B cell (primary cell): ENCODE measurements around the gene PCSK4. TPM values are rescaled to one million over a fixed set of nuclear protein-coding genes. Genes with fewer than 3 reads are reported as not detected.

Experiments used
- ATAC-seq: fragments of 200-7000 bp; cut with Tn5 transposase; one replicate; pipeline ENCODE4 v1.10.0; 2021; ENCODE audit warnings: low read depth, mild to moderate bottlenecking, moderate number of reproducible peaks, moderate library complexity
- CTCF ChIA-PET: fragments of 350-600 bp; sonication (Branson Sonifier 250); formaldehyde crosslinking; loops from one replicate; lab custom pipeline; 2021; ENCODE audit warnings: antibody characterized with exemption, inconsistent platforms; lab: Charles Lee
- POLR2A ChIA-PET: fragments of 350-600 bp; sonication (Branson Sonifier 250); formaldehyde crosslinking; loops from one replicate; lab custom pipeline; 2021; ENCODE audit warnings: antibody characterized with exemption; lab: Charles Lee
- DNase-seq: peaks from one replicate; pipeline ENCODE4 v3.0.0; 2013
- H2AFZ ChIP-seq: 2 replicates; pipeline ENCODE4 v1.6.1; 2012; ENCODE audit warnings: mild to moderate bottlenecking, low read depth, low read length; ENCODE audit not compliant: insufficient read depth, poor library complexity, severe bottlenecking
- H3K27ac ChIP-seq, 2 donors: 1 replicate in 1 of 2; 2 replicates in 1 of 2; pipeline ENCODE4 v1.5.1; 2012 to 2013; ENCODE audit warnings: low read length in 2 of 2, mild to moderate bottlenecking in 2 of 2, moderate library complexity in 1 of 2
- H3K27me3 ChIP-seq, 4 experiments: fragments of 200-600 bp in 1 of 4; sonication (generic) in 1 of 4; replicated peaks in 1 of 4; 1 replicate in 2 of 4; 2 replicates in 2 of 4; pipeline versions ENCODE4 v1.6.1 to v1.7.0; 2013 to 2016; ENCODE audit warnings: low read length in 3 of 4, mild to moderate bottlenecking in 2 of 4, mixed read lengths in 1 of 4, moderate library complexity in 1 of 4; ENCODE audit not compliant: insufficient read depth in 4 of 4, control insufficient read depth in 3 of 4; ENCODE audit errors: control extremely low read depth in 1 of 4
- H3K36me3 ChIP-seq, 2 experiments: replicated peaks in 1 of 2; 1 replicate in 1 of 2; 2 replicates in 1 of 2; pipeline versions ENCODE4 v1.6.1 to v1.7.1; 2013; ENCODE audit warnings: low read length in 1 of 2; ENCODE audit not compliant: insufficient read depth in 2 of 2, control insufficient read depth in 1 of 2; ENCODE audit errors: control extremely low read depth in 1 of 2, extremely low read depth in 1 of 2
- H3K4me1 ChIP-seq, 2 donors: fragments of 200-600 bp in 1 of 2; sonication (generic) in 1 of 2; 1 replicate in 1 of 2; 2 replicates in 1 of 2; pipeline versions ENCODE4 v1.5.1 to v1.6.1; 2013 to 2017; ENCODE audit warnings: low read length in 2 of 2; ENCODE audit not compliant: control insufficient read depth in 2 of 2, insufficient read depth in 2 of 2
- H3K4me2 ChIP-seq: replicated peaks from 2 replicates; pipeline ENCODE3; 2012; ENCODE audit warnings: mild to moderate bottlenecking, low read depth, low read length; ENCODE audit not compliant: poor library complexity, severe bottlenecking
- H3K4me3 ChIP-seq, 5 experiments: fragments of 200-600 bp in 1 of 5; sonication (generic) in 1 of 5; 1 replicate in 3 of 5; 2 replicates in 2 of 5; pipeline versions ENCODE4 v1.5.1 to v1.7.0; 2011 to 2016; ENCODE audit warnings: low read length in 4 of 5, mild to moderate bottlenecking in 4 of 5, low read depth in 2 of 5, control low read depth in 1 of 5, moderate library complexity in 1 of 5; ENCODE audit not compliant: insufficient read depth in 1 of 5; ENCODE audit errors: control extremely low read depth in 1 of 5, extremely low read depth in 1 of 5
- H3K79me2 ChIP-seq: fragments of 200-600 bp; sonication (generic); one replicate; pipeline ENCODE4 v1.6.0; 2016; ENCODE audit warnings: low read length; ENCODE audit not compliant: control insufficient read depth, insufficient read depth
- H3K9ac ChIP-seq: fragments of 200-600 bp; sonication (generic); 2 replicates; pipeline ENCODE4 v1.6.1; 2017; ENCODE audit warnings: mild to moderate bottlenecking, low read length, moderate library complexity
- H3K9me3 ChIP-seq, 3 donors: one replicate each; pipeline versions ENCODE4 v1.6.1 to v1.7.1; 2013; ENCODE audit warnings: low read length in 2 of 3; ENCODE audit not compliant: control insufficient read depth in 2 of 3, insufficient read depth in 1 of 3; ENCODE audit errors: control extremely low read depth in 1 of 3
- H4K20me1 ChIP-seq: 2 replicates; pipeline ENCODE4 v1.6.0; 2012; ENCODE audit warnings: mild to moderate bottlenecking, low read length; ENCODE audit not compliant: insufficient read depth, control insufficient read depth, poor library complexity, severe bottlenecking
- H3K27ac Mint-ChIP-seq: one replicate; pipeline ENCODE4 v1.8.0; 2021; ENCODE audit warnings: mixed read lengths
- H3K27me3 Mint-ChIP-seq: one replicate; pipeline ENCODE4 v1.8.0; 2021; ENCODE audit warnings: mixed read lengths
- H3K4me1 Mint-ChIP-seq: one replicate; pipeline ENCODE4 v1.8.0; 2021; ENCODE audit warnings: mixed read lengths
- H3K4me3 Mint-ChIP-seq: one replicate; pipeline ENCODE4 v1.8.0; 2021; ENCODE audit warnings: mixed read lengths
- H3K9me3 Mint-ChIP-seq: one replicate; pipeline ENCODE4 v1.8.0; 2022; ENCODE audit warnings: mixed read lengths; ENCODE audit not compliant: insufficient read depth
- EZH2 ChIP-seq: IDR thresholded peaks from 2 replicates; pipeline ENCODE4 v1.6.1; 2012; ENCODE audit warnings: borderline replicate concordance, low read depth, mild to moderate bottlenecking, moderate library complexity, low read length; ENCODE audit not compliant: insufficient read depth, poor library complexity, severe bottlenecking
- WGBS: methylation state at CpG from one replicate; pipeline ENCODE4 v1.1.5; 2013; ENCODE audit warnings: missing lambda C conversion rate; ENCODE audit not compliant: insufficient coverage; 5-methylcytosine and 5-hydroxymethylcytosine counted together
- intact Hi-C: fragments of 100-400 bp; cut with micrococcal nuclease; formaldehyde crosslinking; loops from one replicate; pipeline ENCODE4 v1.10.0; 2022
- polyA plus RNA-seq: library from polyadenylated mRNA; depleted of rRNA; stranded (reverse); fragments of >200 nt; gene quantifications from 2 replicates; pipeline ENCODE4 v1.2.3, GENCODE V29; 2012
- total RNA-seq, 2 donors: library from RNA; stranded (reverse); fragments of 120-200 nt in 1 of 2; gene quantifications; 1 replicate in 1 of 2; 2 replicates in 1 of 2; pipeline versions ENCODE4 v1.2.3 to v1.2.4, GENCODE V29; 2013 to 2022
- TF ChIP-seq, protein P1 (sequence below): fragments of 200-600 bp; IDR thresholded peaks from one replicate; pipeline ENCODE4 v1.8.0; 2022; ENCODE audit warnings: antibody characterized with exemption, mild to moderate bottlenecking

PCSK4 gene
- total and polyA plus RNA-seq, 2 donors (not counting 1 experiment from before 2014, with no cell fraction given): 1.1 to 1.3 TPM

DNA sequence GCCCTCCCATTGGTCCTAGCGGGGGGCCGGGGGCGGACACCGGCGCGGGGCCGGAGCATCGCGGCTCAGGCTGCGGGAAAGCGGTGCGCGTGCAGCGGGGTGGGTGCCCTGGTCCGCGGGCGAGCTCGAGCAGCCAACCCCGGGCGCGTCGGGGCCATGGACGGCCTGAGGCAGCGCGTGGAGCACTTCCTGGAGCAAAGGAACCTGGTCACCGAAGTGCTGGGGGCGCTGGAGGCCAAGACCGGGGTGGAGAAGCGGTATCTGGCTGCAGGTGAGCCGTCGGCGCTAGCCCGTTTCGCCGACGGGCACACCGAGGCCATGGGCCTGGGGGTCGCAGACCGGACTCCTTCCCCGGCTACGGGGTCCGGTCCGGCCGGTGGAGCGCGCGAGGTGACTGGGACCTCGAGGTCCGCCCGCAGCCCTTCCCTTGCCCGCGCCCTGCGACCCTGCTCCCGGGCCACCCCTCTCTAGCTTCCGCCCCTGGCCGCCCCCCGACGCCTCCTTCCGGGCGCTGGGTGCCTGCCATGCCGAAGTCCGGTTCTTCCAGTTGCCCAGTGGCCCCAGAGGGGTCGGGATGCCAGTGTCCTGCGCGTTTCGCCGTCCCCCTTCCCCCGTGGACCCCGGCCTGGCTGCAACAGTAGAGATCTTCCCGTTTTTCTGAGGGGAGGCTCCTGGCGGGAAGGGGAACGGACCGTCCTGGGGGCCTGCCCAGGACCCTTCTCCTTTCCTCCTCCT is 1.1 kb upstream of the PCSK4 start, which contains the start of gene REEP6:
TSS of gene REEP6 (plus strand) at position 68 of the 735 bp plus-strand sequence. CDS start at position 157, 89 bp downstream.
- POLR2A ChIA-PET: interaction anchor here (0.6 to 0.8 kb wide), 7 partner anchors 13 to 222 kb away, joined by 3 to 9 read pairs (median 4); partner anchors contain the start of gene CIRBP
- H3K4me1 Mint-ChIP-seq: peaks cover 15% of the 10 kb centered on the region
- H3K4me1 ChIP-seq: peaks cover 14 to 17% of the 10 kb centered on the region in 2 donors
- peaks cover 0 to 7% (median 1%) of the 10 kb centered on the region in 4 experiments for H3K27me3 ChIP-seq
- H3K9ac ChIP-seq: peak within 1 kb of the TSS; percentile 71
- TF ChIP-seq, protein P1, sequence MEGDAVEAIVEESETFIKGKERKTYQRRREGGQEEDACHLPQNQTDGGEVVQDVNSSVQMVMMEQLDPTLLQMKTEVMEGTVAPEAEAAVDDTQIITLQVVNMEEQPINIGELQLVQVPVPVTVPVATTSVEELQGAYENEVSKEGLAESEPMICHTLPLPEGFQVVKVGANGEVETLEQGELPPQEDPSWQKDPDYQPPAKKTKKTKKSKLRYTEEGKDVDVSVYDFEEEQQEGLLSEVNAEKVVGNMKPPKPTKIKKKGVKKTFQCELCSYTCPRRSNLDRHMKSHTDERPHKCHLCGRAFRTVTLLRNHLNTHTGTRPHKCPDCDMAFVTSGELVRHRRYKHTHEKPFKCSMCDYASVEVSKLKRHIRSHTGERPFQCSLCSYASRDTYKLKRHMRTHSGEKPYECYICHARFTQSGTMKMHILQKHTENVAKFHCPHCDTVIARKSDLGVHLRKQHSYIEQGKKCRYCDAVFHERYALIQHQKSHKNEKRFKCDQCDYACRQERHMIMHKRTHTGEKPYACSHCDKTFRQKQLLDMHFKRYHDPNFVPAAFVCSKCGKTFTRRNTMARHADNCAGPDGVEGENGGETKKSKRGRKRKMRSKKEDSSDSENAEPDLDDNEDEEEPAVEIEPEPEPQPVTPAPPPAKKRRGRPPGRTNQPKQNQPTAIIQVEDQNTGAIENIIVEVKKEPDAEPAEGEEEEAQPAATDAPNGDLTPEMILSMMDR: no peak
- TF ChIP-seq EZH2: no peak
- no peaks in the 10 kb centered on the region for H3K9me3 Mint-ChIP-seq
- ATAC-seq (no peak), DNase-seq (no peak)
- H4K20me1 ChIP-seq: no peaks in the 10 kb centered on the region
- H3K4me3 ChIP-seq: peak within 1 kb of the TSS; percentile 39 to 71 (median 52)
- H3K9me3 ChIP-seq: peaks cover 0 to 12% (median 0%) of the 10 kb centered on the region in 3 donors
- H3K27ac Mint-ChIP-seq: peak within 1 kb of the TSS; percentile 84
- H3K36me3 ChIP-seq: no peaks in the 10 kb centered on the region
- peak within 1 kb of the TSS in 1 of 2 donors; percentile 14 for H3K27ac ChIP-seq
- WGBS: 5% methylated on average over 70 of the region's 73 CpGs
- H3K4me3 Mint-ChIP-seq: peak within 1 kb of the TSS; percentile 90
- intact Hi-C loops: loop anchor here (2.0 kb wide), 3 partner anchors 20 to 222 kb away; partner anchors contain the start of gene CIRBP
- H3K27me3 Mint-ChIP-seq: no peaks in the 10 kb centered on the region
- CTCF ChIA-PET: interaction anchor here (0.8 to 1.3 kb wide), 3 partner anchors 15 to 320 kb away, joined by 3 to 4 read pairs (median 3); partner anchors contain the start of gene ATP8B3
- peak within 1 kb of the TSS; percentile 82 for H2AFZ ChIP-seq
- no peaks in the 10 kb centered on the region for H3K79me2 ChIP-seq
- peak within 1 kb of the TSS; percentile 99 for H3K4me2 ChIP-seq
